ENCODE results near the gene IL24.

- TF ChIP-seq, protein P1, sequence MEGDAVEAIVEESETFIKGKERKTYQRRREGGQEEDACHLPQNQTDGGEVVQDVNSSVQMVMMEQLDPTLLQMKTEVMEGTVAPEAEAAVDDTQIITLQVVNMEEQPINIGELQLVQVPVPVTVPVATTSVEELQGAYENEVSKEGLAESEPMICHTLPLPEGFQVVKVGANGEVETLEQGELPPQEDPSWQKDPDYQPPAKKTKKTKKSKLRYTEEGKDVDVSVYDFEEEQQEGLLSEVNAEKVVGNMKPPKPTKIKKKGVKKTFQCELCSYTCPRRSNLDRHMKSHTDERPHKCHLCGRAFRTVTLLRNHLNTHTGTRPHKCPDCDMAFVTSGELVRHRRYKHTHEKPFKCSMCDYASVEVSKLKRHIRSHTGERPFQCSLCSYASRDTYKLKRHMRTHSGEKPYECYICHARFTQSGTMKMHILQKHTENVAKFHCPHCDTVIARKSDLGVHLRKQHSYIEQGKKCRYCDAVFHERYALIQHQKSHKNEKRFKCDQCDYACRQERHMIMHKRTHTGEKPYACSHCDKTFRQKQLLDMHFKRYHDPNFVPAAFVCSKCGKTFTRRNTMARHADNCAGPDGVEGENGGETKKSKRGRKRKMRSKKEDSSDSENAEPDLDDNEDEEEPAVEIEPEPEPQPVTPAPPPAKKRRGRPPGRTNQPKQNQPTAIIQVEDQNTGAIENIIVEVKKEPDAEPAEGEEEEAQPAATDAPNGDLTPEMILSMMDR (IDR thresholded peaks at IDR 0.05) = no peak
- TF ChIP-seq POLR2A (IDR thresholded peaks at IDR 0.05) = no peak
These were observed 42.8 kb downstream of the IL24 start for GRCh38 chr1:206939841-206940587.

All from uterus (tissue), 2 donors.